ENCODE measurements around the gene HES5. TPM values are rescaled to one million over a fixed set of nuclear protein-coding genes. Genes with fewer than 3 reads are reported as not detected.

HES5 gene
- total and polyA plus RNA-seq, 2 of the 4 experiments (the other 2 are of a cell fraction) = not detected

GRCh38 chr1:2573250-2573920 lies 43.3 kb upstream of the HES5 start:
- Histone ChIP-seq H2BK120ac (ENCODE audit: low read depth, low read length) (no peak overlapping the region), H3K9ac (ENCODE audit: low read depth, low read length) (no peak overlapping the region), H3K27ac (ENCODE audit: insufficient read depth, low read length) (no peak overlapping the region), H2AFZ (replicated peaks; ENCODE audit: low read length, poor library complexity) (no peak overlapping the region), H2BK15ac (ENCODE audit: low read depth, low read length) (no peak overlapping the region), H3K56ac (ENCODE audit: extremely low read depth, insufficient read depth, low read length) (no peak overlapping the region), H3K23ac (ENCODE audit: low read depth, low read length) (no peak overlapping the region), H3K27me3 (ENCODE audit: control insufficient read depth, insufficient read depth, low read length) (peaks cover 28% of the 10 kb centered on the region), H3K79me1 (ENCODE audit: low read depth in 1 of 2, low read length in 2 of 2) (no peaks in the 10 kb centered on the region), H2BK20ac (ENCODE audit: low read depth, low read length) (no peak overlapping the region), H4K91ac (ENCODE audit: insufficient read depth, low read depth, low read length) (no peak overlapping the region), H2AK5ac (ENCODE audit: low read depth, low read length) (no peak overlapping the region), H3K4me3 (ENCODE audit: insufficient read depth, low read depth, low read length) (no peak overlapping the region), H3K9me3 (ENCODE audit: control insufficient read depth, insufficient read depth, low read length) (peaks cover 3% of the 10 kb centered on the region), H3K9me1 (ENCODE audit: insufficient read depth, low read length) (no peaks in the 10 kb centered on the region), H2BK5ac (ENCODE audit: low read depth, low read length, poor library complexity, severe bottlenecking) (no peak overlapping the region), H3K4ac (ENCODE audit: low read depth, low read length) (no peak overlapping the region), H3K14ac (replicated peaks; ENCODE audit: low read depth, low read length) (no peak overlapping the region), H2AK9ac (replicated peaks; ENCODE audit: low read depth, low read length, poor library complexity) (no peak overlapping the region), H3K4me1 (ENCODE audit: control insufficient read depth, insufficient read depth, low read length) (no peaks in the 10 kb centered on the region), H3K18ac (ENCODE audit: low read depth, low read length) (no peak overlapping the region), H4K20me1 (ENCODE audit: insufficient read depth, low read length) (no peaks in the 10 kb centered on the region), H4K5ac (ENCODE audit: low read depth, low read length) (no peak overlapping the region), H3K4me2 (ENCODE audit: low read depth, low read length) (no peak overlapping the region), H3K36me3 (ENCODE audit: control insufficient read depth, insufficient read depth, low read length) (no peaks in the 10 kb centered on the region), H4K8ac (ENCODE audit: low read depth in 2 of 2, low read length in 2 of 2) (no peak overlapping the region)
- ChIA-PET CTCF (no interaction called here), POLR2A (ENCODE audit: unreplicated experiment) (no interaction called here)
- in situ Hi-C loops (cut with MboI; ENCODE audit: low sequenced_read_pairs) = no loop called here
- ATAC-seq (ENCODE audit: low read depth) (no peak), DNase-seq (no peak)
- dilution Hi-C loops (cut with HindIII; ENCODE audit: low sequenced_read_pairs, unreplicated experiment) = no loop called here
- intact Hi-C loops (cut with micrococcal nuclease) = no loop called here
- TF ChIP-seq CTCF (conservative IDR thresholded peaks at IDR 0.05; ENCODE audit: low read depth, low read length) = no peak
- no peak for TF ChIP-seq BHLHE40 (IDR thresholded peaks at IDR 0.05; ENCODE audit: low read depth, low read length)
- TF ChIP-seq RCOR1 (IDR thresholded peaks at IDR 0.05; ENCODE audit: insufficient replicate concordance, low read length) = no peak
- TF ChIP-seq RFX5 (IDR thresholded peaks at IDR 0.05; ENCODE audit: low read depth, low read length) = no peak
- no peak for TF ChIP-seq RAD21 (IDR thresholded peaks at IDR 0.05; ENCODE audit: low read length)
- no TSS peak for BruUV-seq (replicated peaks)
- no CpG with 5 or more reads among the region's 8 CpGs for WGBS, 2 experiments (ENCODE audit: extremely low coverage in 2 of 2, insufficient read length in 1 of 2)
